GM19193 (cell line): ENCODE results near the gene ARMC6.

Source experiments
- POLR2A ChIP-seq: IDR thresholded peaks from 4 replicates; pipeline ENCODE4 v1.6.1; 2011; ENCODE audit not compliant: insufficient read depth, insufficient read length; ENCODE audit errors: extremely low read depth

Gene ARMC6

DNA sequence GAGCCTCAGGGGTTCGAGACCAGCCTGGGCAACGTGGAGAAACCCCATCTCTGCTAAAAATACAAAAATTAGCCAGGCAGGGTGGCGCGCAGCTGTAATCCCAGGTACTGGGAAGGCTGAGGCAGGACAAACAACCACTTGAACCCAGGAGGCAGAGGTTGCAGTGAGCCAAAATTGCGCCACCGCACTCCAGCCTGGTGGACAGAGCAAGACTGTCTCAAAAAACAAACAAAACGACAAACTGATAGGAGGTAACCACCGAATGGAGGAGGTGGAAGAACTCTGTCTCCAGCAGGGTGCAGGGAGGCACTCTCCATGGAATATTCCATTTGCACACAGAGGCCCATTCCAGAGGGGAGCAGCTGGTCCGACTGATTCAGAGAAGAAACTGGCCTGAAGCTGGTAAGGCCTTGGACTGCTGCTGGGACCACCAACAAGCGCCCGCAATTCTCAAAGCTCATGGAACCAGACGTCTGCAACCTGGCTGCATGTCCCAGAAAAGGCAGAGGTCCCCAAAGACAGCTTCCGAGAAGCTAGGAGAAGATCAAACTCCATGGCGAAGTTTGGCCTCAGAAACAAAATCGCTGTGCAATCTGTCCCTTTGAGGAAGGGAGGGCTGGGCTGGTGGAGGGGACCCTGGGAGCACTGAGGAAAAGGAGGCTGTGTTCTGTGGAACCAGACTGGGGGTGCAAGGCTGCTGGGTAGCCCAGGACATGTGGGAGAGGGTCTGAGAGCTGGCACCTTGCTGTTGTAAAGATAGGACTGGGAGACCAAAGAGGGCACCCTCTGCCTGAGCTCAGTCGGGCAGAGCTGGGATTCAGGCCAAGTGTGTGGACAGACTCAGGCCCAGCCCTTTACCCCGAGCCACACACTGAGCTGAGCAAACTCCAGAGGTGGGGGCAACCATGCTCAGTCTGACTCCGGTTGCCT lies 65.6 kb downstream of the ARMC6 start:
- TF ChIP-seq POLR2A: no peak

DNA sequence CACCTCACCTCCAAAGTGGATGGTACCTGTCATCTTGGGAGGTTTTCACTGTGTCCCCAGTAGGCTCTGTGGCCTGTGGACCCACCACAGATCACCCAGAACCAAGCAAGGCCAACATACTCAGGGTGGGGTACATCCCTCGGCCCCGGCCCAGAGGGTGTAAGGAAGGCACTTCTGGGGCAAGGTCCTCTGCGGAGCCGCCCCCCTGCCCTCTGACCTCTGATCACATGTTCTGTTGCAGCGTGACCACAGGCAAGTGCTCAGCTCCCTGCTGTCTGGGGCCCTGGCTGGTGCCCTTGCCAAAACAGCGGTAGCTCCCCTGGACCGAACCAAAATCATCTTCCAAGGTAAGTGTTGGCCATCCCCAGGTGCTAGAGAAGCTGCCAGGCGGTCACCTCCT lies 68.1 kb downstream of the ARMC6 start:
- TF ChIP-seq POLR2A: no peak

DNA sequence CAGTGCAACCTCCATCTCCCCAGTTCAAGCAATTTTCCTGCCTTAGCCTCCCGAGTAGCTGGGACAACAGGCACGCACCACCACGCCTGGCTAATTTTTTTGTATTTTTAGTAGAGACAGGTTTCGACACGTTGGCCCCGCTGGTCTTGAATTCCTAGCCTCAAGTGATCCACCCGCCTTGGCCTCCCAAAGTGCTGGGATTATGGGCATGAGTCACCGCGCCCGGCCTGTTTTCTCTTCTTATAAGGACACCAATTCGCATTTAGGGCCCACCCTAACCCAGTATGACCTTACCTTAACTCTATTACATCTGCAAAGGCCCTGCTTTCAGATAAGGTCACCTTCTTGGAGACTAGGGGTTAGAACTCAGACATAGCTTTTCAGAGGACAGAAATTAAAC lies 69.8 kb downstream of the ARMC6 start:
- TF ChIP-seq POLR2A: no peak

DNA sequence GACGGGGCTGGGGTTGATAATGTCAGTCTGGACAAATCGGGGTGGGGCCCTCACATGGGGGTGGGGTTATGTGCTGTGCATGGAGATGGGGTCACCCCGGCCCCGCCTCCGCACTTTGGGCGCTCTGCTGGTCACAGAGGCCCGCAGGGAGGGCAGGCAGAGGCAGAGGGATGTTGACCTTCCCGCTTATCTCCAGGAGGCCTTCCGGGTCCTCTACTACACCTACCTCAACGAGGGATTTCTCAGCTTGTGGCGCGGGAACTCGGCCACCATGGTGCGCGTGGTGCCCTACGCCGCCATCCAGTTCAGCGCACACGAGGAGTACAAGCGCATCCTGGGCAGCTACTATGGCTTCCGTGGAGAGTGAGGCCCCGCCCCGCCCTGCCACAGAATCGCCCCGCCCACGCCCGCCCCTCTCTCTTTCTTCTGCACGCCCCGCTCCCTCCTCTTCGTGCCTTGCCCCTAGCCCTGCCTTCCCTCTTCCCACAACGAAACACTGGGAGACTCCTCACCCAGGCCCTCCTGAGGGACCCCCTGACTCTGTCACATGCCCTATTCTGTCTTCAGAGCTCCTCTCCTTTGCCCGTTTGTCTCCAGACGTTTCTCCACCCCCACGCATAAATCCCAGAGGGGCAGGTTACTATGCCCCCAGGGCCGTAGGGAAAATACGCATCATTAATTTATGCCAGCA lies 72.1 kb downstream of the ARMC6 start:
- TF ChIP-seq POLR2A: no peak

DNA sequence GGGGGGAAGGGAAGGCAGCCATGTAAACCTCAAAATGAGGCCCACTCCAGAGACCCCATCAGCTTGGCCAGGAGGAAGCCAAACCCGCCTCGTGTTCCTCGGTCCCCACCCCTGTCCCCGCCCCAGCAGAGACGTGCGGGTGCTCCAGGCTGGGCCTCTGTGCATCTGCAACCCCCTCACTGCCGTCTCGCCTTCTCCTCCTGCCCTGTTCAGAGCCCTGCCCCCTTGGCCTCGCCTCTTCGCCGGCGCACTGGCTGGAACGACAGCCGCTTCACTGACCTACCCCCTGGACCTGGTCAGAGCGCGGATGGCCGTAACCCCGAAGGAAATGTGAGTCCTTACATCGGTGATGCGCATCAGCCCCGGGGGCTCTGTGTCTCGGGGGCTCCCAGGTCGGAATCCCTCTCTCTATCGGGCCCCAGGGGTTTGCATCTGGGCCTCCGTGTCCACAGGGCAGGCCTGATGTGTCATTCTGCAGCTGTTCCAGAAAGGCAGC lies 72.7 kb downstream of the ARMC6 start:
- TF ChIP-seq POLR2A: no peak

DNA sequence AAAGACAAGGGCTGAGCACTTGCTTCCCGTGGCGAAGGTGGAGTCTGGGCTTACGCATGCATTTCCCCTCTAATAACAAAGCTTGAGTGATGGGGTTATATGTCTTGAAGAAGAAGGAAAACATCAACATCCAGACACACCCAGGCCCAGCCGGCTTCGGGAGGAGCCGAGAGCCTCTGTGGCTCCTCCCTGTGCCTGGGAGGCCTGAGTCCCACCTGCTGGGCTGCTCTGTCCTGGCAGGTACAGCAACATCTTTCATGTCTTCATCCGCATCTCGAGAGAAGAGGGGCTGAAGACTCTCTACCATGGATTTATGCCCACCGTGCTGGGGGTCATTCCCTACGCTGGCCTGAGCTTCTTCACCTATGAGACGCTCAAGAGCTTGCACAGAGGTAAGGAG lies 74.3 kb downstream of the ARMC6 start:
- TF ChIP-seq POLR2A: no peak
